ENCODE measurements around the gene NMNAT2. TPM values are rescaled to one million over a fixed set of nuclear protein-coding genes. Genes with fewer than 3 reads are reported as not detected.
A peak's percentile ranks its signal among the peaks of the same experiment; 100 is the strongest.

Gene NMNAT2
- total RNA-seq, 4 donors from 2014 or later: 0.93 to 2.2 (median 1.9) TPM

GRCh38 chr1:183200451-183200850 lies 217.7 kb downstream of the NMNAT2 start:
- 79 to 83% methylated on average over 1 to 8 of the region's 9 CpGs for WGBS, 2 donors (ENCODE audit: low coverage in 1 of 2)
- no peaks in the 10 kb centered on the region for H3K36me3 ChIP-seq
- no peak for ATAC-seq
- peak overlapping the region in 2 of 4 donors; percentile 3 to 83 for H3K27ac ChIP-seq
- TF ChIP-seq POLR2A (IDR thresholded peaks at IDR 0.05) (no peak), EP300 (IDR thresholded peaks at IDR 0.05) (no peak), POLR2AphosphoS5 (IDR thresholded peaks at IDR 0.05) (no peak), CTCF (IDR thresholded peaks at IDR 0.05) (no peak)
- H3K27me3 ChIP-seq: no peaks in the 10 kb centered on the region
- peaks cover 0 to 22% (median 0%) of the 10 kb centered on the region in 3 donors for H3K4me1 ChIP-seq
- H3K9me3 ChIP-seq: no peaks in the 10 kb centered on the region
- no peak overlapping the region for H3K4me3 ChIP-seq

GRCh38 chr1:183199304-183199703 lies 218.9 kb downstream of the NMNAT2 start:
- ATAC-seq: no peak
- Histone ChIP-seq H3K36me3 (no peaks in the 10 kb centered on the region), H3K27ac (peak overlapping the region; percentile 44 to 83 (median 79)), H3K4me3 (no peak overlapping the region), H3K4me1 (peaks cover 0 to 23% (median 0%) of the 10 kb centered on the region in 3 donors), H3K27me3 (no peaks in the 10 kb centered on the region), H3K9me3 (no peaks in the 10 kb centered on the region)
- TF ChIP-seq CTCF (IDR thresholded peaks at IDR 0.05): no peak
- WGBS, 2 donors (ENCODE audit: low coverage in 1 of 2): 83% methylated on average over 3 of the region's 3 CpGs; no CpG with 5 or more reads in 1 of the 2 donors

- no peaks in the 10 kb centered on the region for H3K9me3 ChIP-seq
- peaks cover 0 to 23% (median 0%) of the 10 kb centered on the region in 3 donors for H3K4me1 ChIP-seq
- TF ChIP-seq POLR2AphosphoS5 (IDR thresholded peaks at IDR 0.05) (peak; percentile 81), EP300 (IDR thresholded peaks at IDR 0.05) (peak; percentile 48), POLR2A (IDR thresholded peaks at IDR 0.05) (no peak), CTCF (IDR thresholded peaks at IDR 0.05) (no peak)
- H3K36me3 ChIP-seq: no peaks in the 10 kb centered on the region
- H3K27me3 ChIP-seq: no peaks in the 10 kb centered on the region
- peak overlapping the region; percentile 60 to 83 (median 79) for H3K27ac ChIP-seq
- peak; percentile 94 for ATAC-seq
- WGBS, 2 donors (ENCODE audit: low coverage in 1 of 2): 0 to 24% methylated on average over 4 to 7 of the region's 9 CpGs
- H3K4me3 ChIP-seq: no peak overlapping the region
These were observed 219.7 kb downstream of the NMNAT2 start for GRCh38 chr1:183198463-183198862.

Other genes with a start within 250 kb of the NMNAT2 start
- gene LAMC2, start 232.1 kb downstream of the NMNAT2 start, total RNA-seq: 10 to 100 TPM; 10.2 to 43.4 (median 18.4) TPM
- gene SMG7, start 54.1 kb upstream of the NMNAT2 start, total RNA-seq: 10 to 100 TPM; 31.9 to 55.9 (median 38.2) TPM
- 10 to 100 TPM in 2 of 4 donors, 1 to 10 TPM in 2; 3.7 to 22.0 (median 13.8) TPM for gene NCF2, start 172.1 kb upstream of the NMNAT2 start, total RNA-seq
- gene ARPC5, start 217.4 kb upstream of the NMNAT2 start, total RNA-seq: 100 to 1,000 TPM in 2 of 4 donors, 10 to 100 TPM in 2; 66.8 to 154 (median 87.5) TPM
- not detected for gene APOBEC4, start 234.9 kb upstream of the NMNAT2 start, total RNA-seq